ENCODE results near the gene KLHDC7B. TPM values are rescaled to one million over a fixed set of nuclear protein-coding genes. Genes with fewer than 3 reads are reported as not detected.

Gene KLHDC7B
- total RNA-seq, 1 experiment from 2014 or later, result not detected

GRCh38 chr22:50599816-50600455, 54.2 kb downstream of the KLHDC7B start (continued):
- TF ChIP-seq, protein P1, sequence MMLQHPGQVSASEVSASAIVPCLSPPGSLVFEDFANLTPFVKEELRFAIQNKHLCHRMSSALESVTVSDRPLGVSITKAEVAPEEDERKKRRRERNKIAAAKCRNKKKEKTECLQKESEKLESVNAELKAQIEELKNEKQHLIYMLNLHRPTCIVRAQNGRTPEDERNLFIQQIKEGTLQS (CRISPR knock-in tag; conservative IDR thresholded peaks at IDR 0.05), result 0 out of 2 replicates have a peak, but pooled peaks have one; percentile 48
- TF ChIP-seq TCF7 (CRISPR knock-in tag; IDR thresholded peaks at IDR 0.05; ENCODE audit: low read depth) (peak; percentile 99), FOXP1 (CRISPR knock-in tag; IDR thresholded peaks at IDR 0.05; ENCODE audit: borderline replicate concordance) (peak; percentile 99), ZNF263 (CRISPR knock-in tag; IDR thresholded peaks at IDR 0.05; ENCODE audit: low read depth) (peak; percentile 88), ETV6 (CRISPR knock-in tag; IDR thresholded peaks at IDR 0.05) (peak; percentile 96), ZNF317 (CRISPR knock-in tag; IDR thresholded peaks at IDR 0.05; ENCODE audit: borderline replicate concordance, low read depth) (peak; percentile 84), SMAD4 (CRISPR knock-in tag; IDR thresholded peaks at IDR 0.05) (peak; percentile 98), FOXP4 (CRISPR knock-in tag; IDR thresholded peaks at IDR 0.05) (peak; percentile 100), E2F5 (CRISPR knock-in tag; IDR thresholded peaks at IDR 0.05) (peak; percentile 95), ZNF671 (CRISPR knock-in tag; IDR thresholded peaks at IDR 0.05) (peak; percentile 43; the same call in 1 of the 2 replicates), SMAD3 (CRISPR knock-in tag; IDR thresholded peaks at IDR 0.05; ENCODE audit: borderline replicate concordance) (peak; percentile 96; the same call in 1 of the 2 replicates), NFYB (CRISPR knock-in tag; conservative IDR thresholded peaks at IDR 0.05; ENCODE audit: low read depth) (peak; percentile 71), ZNF232 (CRISPR knock-in tag; IDR thresholded peaks at IDR 0.05) (peak; percentile 99)
- TF ChIP-seq, protein P2, sequence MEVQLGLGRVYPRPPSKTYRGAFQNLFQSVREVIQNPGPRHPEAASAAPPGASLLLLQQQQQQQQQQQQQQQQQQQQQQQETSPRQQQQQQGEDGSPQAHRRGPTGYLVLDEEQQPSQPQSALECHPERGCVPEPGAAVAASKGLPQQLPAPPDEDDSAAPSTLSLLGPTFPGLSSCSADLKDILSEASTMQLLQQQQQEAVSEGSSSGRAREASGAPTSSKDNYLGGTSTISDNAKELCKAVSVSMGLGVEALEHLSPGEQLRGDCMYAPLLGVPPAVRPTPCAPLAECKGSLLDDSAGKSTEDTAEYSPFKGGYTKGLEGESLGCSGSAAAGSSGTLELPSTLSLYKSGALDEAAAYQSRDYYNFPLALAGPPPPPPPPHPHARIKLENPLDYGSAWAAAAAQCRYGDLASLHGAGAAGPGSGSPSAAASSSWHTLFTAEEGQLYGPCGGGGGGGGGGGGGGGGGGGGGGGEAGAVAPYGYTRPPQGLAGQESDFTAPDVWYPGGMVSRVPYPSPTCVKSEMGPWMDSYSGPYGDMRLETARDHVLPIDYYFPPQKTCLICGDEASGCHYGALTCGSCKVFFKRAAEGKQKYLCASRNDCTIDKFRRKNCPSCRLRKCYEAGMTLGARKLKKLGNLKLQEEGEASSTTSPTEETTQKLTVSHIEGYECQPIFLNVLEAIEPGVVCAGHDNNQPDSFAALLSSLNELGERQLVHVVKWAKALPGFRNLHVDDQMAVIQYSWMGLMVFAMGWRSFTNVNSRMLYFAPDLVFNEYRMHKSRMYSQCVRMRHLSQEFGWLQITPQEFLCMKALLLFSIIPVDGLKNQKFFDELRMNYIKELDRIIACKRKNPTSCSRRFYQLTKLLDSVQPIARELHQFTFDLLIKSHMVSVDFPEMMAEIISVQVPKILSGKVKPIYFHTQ (CRISPR knock-in tag; IDR thresholded peaks at IDR 0.05), result no peak
- TF ChIP-seq, protein P3, sequence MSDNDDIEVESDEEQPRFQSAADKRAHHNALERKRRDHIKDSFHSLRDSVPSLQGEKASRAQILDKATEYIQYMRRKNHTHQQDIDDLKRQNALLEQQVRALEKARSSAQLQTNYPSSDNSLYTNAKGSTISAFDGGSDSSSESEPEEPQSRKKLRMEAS (CRISPR knock-in tag; IDR thresholded peaks at IDR 0.05), result peak; percentile 89; the same call in 1 of the 2 replicates

- DNase-seq (ENCODE audit: low spot score) (no peak), ATAC-seq (peak; percentile 21)
- peak within 1 kb of the TSS; percentile 62 for H3K4me3 Mint-ChIP-seq
- H3K27ac Mint-ChIP-seq, result no peak within 1 kb of the TSS
- H3K36me3 Mint-ChIP-seq, result no peaks in the 10 kb centered on the region
- peaks cover 12% of the 10 kb centered on the region; the same call in 1 of the 2 replicates for H3K4me1 Mint-ChIP-seq
- ChIA-PET POLR2A (no interaction called here), CTCF (interaction anchor here (1.0 kb wide), 1 partner anchor 20 kb away, joined by 3 read pairs; no protein-coding TSS in a partner anchor)
- H3K9me3 Mint-ChIP-seq, result no peaks in the 10 kb centered on the region
- peaks cover 69% of the 10 kb centered on the region for H3K27me3 Mint-ChIP-seq (ENCODE audit: low read depth)
- TF ChIP-seq, protein P1 (CRISPR knock-in tag; conservative IDR thresholded peaks at IDR 0.05), result no peak
- no peak for TF ChIP-seq PRRX2 (CRISPR knock-in tag; IDR thresholded peaks at IDR 0.05)
- TF ChIP-seq JAZF1 (CRISPR knock-in tag; IDR thresholded peaks at IDR 0.05), result no peak
- TF ChIP-seq TP53 (CRISPR knock-in tag; IDR thresholded peaks at IDR 0.05), result no peak
- TF ChIP-seq ZBTB43 (CRISPR knock-in tag; IDR thresholded peaks at IDR 0.05), result no peak
- no peak for TF ChIP-seq FOXK1 (CRISPR knock-in tag; IDR thresholded peaks at IDR 0.05)
- TF ChIP-seq ZSCAN18 (CRISPR knock-in tag; IDR thresholded peaks at IDR 0.05), result no peak
- TF ChIP-seq, protein P4, sequence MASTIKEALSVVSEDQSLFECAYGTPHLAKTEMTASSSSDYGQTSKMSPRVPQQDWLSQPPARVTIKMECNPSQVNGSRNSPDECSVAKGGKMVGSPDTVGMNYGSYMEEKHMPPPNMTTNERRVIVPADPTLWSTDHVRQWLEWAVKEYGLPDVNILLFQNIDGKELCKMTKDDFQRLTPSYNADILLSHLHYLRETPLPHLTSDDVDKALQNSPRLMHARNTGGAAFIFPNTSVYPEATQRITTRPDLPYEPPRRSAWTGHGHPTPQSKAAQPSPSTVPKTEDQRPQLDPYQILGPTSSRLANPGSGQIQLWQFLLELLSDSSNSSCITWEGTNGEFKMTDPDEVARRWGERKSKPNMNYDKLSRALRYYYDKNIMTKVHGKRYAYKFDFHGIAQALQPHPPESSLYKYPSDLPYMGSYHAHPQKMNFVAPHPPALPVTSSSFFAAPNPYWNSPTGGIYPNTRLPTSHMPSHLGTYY (CRISPR knock-in tag; IDR thresholded peaks at IDR 0.05), result no peak
Observed at GRCh38 chr22:50600538-50600937, 54.8 kb downstream of the KLHDC7B start, which contains the start of gene MAPK8IP2. TSS of gene MAPK8IP2 (plus strand) at chr22:50600793. CDS start at chr22:50600819, 26 bp downstream.
